HG03457 (cell line): ENCODE data around the gene RNF11.

ENCODE experiments used
- ATAC-seq: cut with Tn5 transposase; IDR thresholded peaks from one replicate; pipeline ENCODE4 v1.9.1; 2021; ENCODE audit warnings: moderate number of reproducible peaks; ENCODE audit not compliant: unreplicated experiment

Gene RNF11

DNA sequence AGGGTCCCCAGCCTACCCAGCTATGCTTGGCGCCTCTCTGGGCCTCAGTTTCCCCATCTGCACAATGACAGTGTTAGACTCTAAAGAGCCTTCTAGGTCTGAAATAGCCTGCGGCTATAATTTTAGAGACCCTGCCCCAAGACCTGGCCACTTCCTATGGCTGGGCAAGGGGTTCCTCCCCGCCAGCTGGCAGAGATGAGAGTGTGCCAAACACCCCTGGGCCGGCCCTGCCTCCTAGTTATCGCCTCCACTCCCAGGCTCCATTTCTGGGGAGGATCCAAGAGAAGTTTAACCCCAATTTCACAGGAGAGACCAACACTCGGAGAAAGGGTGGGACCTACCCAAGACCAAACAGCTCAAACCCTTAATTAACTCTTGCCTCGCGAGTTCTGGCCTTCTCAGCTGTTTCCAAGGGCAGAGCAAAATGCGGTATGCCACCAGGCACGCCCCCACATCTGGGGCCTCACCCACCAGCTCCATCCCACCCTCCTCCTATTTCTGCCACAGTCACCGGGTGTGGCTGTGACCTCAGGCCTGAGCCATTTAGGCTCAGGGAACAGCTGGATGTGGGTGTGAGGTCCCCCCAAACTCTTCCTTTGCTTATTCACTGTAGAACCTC lies 58.6 kb downstream of the RNF11 start:
- no peak for ATAC-seq

DNA sequence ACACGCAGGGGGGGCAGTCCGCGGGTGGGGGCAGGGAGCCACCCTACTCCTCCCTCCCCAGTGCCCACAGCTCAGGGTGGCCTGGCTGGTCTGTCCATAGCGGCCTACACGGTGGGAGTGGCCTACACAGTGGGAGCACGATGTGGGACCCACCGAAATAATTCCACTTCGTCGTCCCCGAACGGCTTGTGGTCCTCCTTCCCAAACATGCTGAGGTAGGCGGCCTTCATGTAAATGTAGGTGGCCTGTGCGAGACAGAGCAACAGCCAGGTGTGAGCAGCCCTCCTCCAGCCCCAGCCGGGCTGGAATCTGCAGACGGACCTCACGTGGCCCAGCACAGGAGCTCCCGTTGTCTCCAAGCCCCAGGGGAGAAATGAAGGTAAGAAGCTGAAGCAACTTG lies 59.9 kb downstream of the RNF11 start:
- no peak for ATAC-seq

DNA sequence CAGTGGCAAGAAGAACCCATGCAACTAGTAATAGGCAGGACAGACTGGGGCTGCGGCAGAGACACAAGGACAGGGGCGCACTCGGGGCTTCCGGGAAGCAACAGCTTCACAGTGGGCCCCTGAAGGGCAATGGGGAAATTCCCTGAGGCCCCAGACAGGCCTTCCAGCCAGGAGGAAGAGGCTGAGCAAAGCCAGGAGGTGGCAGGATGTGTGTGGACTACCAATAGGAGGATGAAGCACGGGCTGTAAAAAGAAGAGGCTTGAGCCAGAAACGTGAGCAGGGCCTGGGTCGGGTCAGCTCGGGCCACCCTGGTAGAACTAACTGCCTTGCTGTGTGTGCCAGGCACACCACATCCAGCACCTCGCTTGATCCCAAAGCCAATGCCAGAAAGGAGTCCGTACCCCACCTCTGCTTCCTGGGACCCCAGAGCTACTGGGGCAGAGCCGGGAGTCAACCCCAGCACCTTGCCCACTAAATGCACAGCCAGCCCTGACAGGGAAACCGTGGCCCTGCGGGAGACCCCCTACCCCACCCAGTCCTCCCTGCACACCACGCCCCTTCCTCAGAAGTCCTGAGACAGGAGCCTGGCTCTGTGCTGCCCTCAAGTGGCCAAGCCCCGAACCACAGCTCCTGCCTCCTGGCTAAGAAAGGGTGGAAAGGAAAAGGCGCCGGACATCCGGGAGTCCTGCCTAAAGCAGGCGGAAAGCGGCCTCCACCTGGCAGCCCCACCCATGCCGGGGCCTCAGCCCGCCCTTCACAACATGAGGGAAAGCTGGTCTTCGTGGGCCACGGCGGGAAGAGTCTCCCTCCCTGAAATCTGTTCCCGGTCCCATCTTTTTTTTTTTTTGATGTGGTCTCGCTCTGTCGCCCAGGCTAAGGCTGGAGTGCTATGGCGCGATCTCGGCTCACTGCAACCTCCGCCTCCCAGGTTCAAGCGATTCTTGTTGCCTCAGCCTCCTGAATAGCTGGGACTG lies 60.6 kb downstream of the RNF11 start:
- peak; percentile 58 for ATAC-seq

DNA sequence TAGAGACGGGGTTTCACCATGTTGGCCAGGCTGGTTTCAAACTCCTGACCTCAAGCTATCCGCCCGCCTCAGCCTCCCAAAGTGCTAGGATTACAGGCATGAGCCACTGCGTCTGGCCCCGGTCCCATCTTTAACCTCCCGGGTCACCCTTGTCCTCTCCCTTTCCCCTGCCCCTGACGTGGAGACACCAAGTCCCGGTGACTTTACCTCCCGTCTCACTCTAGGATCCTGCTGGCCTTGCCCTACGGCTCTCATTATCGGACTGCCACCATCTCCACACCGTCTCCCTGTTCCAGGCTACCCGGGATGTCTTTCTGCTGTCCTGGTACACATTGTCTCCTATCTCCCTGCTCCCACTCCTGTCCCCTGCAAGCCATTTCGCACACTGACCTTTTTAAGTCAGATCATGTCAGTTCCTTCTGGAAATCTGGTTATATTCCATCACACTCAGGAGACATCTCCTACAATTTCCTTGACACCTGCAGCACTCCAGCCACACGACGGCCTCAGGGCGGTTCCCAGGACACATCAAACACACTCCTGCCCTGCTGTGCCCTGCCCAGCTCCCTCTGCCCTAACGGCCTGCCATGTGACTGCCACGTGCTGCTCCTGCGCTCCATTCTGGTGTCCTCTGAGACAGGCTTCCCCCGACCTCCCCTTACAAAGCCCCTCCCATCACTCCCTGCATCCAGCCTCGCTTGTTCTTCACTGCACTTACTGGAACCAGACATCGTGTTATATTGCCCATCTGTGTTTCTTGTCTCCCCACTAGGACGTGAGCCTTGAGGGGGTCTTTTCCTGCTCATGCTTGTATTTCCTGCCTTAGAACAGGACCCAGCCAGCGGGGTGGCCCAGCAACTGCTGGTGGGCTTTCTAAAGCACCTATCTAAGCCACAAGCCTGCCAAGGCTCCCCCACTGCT lies 61.6 kb downstream of the RNF11 start:
- no peak for ATAC-seq

DNA sequence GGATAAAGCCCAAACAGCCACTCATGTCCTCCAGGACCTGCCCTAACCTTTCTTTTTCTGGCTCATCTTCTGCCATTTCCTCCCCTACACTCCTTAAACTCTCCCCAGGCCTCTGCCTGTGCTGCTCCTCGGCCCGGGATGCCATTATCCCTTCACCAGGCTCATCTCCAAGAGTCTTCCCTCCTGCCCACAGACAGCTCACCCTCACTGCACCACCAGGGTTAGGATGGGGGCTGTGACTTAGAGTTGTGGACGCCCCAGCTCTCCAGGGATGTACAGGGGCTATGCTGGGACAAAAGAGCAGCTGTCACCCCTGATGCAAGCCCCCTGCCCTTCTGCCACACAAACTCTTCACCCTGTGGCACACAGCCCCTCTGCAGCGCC lies 62.2 kb downstream of the RNF11 start:
- no peak for ATAC-seq

DNA sequence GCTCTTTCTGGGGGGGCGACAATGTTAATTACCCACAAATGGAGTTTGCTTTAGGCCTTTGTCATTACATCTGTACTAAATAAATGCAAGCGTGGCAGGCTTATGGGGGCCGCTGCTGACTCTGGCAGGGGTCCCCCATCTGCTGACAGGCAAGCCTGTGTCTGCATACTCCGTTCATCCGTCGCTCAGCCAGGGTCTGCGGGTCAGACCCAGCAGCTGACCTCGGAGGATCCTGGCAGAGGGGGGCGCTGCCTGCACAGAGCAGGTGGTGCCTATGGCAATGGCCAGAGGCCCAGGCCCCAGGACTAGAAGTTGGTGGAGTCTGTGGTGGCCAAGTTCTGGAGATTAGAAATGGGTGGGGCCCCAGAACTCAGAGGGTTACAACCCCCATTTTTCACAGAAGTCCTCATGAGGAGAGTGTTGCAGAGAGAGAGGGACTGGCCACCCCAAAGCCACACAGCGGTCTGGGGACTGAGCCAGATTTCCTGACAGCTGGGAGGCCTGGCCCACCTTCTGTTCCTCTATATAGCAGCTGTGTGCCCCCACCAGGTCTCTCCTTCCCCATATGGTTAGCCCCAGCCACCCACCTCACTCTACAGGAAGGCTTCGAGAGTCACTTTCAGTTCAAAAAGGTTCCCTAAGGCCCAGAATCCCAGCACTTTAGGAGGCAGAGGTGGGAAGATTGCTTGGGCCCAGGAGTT lies 63.3 kb downstream of the RNF11 start:
- no peak for ATAC-seq

DNA sequence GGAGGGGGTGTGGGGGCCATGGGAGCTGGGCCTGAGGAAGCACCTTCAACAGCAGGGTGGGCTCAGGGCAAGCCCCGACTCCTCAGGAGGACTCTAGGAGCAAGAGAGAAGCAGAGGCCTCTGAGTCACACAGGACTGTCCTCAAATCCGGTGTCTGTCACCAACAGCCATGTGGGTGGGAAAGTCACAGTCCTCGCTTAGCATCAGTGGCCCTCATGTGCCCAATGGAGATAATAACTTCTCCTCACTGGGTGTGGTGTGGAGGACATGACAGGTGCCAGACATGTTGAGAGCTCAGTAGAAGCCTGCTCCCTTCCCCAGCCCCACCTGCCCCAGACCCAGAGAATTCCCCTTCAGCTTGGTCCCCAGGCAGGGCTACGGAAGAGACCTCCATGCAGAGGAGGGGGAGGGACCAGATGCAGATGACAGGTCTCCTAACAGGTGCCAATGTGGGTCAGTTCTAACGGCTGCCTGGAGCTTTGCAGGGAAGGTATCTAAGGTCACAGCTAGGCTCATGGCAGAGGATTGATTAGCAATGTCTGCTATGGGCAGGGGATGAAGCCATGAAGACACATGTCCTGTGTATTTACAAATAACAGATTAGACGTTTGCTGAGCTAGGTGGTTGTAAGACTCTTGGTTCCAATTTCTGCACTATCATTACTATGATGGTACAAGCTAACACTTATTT lies 64.1 kb downstream of the RNF11 start:
- no peak for ATAC-seq

DNA sequence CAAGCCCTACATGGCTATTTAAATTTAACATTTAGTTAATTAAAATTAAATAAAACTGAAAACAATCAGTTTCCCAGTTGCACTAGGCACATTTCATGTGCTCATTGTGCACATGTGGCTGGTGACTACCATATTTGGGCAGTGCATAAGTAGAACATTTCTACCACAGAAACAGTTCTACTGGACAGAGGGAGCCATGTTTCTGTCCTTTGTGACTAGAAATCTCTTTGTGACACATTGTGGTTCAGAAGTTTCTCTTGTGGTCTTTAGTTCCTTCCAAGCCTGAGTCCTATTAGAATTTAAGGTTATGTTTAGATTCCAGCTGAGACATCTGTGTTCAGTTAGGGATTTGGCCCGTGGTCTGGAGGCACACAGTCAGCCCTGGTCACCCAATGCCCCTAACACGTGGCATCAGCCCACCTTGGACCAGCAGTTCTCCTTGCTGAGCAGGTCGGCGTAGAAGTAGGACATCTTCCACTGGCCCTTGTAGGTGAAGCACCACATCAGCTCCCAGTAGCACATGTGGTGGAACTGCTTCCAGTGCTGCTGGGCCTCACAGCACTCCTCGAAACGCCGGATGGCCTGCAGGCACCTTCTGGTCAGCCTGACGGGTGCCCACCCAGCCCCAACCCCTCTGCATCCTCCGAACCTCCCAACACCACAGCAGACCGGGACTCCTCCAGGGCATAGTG lies 65.2 kb downstream of the RNF11 start:
- ATAC-seq, result no peak

DNA sequence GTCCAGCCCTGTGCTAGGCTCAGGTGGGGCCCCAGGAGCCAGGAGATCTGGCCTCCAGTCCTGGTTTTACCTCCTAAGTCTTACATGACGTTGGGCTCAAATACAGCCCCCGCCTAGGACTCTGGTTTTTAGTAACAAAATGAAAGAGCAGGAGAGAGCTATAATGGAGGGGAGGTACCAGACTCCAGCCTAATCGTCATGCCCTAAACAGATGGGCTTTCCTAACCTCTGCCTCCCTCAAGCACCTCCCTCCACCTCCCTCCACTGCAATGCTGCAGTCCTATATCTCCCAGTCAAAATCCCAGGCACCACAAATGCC lies 65.7 kb downstream of the RNF11 start:
- ATAC-seq, result no peak

DNA sequence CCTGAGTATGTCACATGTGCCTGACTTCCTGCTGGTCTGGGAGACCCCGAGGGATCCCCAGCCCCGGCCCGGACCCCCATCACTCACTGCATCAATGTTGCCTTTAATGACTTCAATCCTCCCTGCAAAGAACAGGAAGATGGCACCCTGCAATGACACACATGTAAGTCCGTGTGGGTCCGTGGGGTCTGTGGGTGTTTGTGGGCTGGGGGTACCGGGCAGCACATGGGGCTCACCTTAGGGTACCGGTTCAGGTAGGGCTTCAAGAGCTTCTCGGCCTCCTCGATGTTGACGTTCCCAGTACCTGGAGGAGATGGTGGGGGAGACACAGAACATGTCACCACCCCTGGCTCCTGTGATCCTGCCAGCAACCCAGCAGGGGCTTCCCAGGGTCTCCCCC lies 66.2 kb downstream of the RNF11 start:
- no peak for ATAC-seq

DNA sequence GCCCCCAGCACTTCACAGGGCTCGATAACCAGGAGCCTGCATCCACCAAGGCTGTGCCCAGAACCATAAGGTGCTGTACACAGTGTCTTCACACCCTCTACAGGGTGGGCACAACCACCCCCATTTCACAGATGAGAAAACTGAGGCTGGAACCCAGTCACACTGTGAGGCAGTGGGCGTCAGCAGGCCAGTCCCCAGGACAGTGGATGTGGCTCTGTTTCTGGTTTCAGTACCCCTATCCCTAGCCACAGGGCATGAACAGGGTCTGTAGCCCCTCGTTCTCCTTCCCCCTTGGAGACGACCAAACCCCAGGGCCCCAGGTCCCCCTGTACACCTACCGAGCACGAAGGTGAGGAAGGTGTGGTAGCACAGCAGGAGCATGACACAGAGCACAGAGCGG lies 66.7 kb downstream of the RNF11 start:
- ATAC-seq, result no peak

DNA sequence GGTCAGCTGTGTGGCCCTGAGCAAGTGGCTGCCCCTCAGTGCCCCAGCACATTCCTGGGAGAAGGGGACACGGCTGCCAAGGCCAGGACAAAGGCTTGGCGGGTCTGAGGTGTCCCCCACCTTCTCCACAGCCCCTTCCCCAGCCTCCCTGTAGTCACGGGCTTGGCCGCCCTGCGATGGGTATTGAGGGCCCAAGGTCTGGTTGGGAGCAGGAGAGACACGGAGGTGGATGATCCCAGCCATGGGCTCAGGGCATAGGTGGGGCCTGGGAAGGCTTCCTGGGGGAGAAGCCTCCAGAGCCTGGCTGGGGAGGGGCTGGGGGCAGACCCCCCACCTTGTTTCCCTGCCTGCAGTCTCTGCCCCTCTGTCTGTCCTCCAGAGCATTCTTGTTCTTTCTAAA lies 67.2 kb downstream of the RNF11 start:
- ATAC-seq, result no peak

DNA sequence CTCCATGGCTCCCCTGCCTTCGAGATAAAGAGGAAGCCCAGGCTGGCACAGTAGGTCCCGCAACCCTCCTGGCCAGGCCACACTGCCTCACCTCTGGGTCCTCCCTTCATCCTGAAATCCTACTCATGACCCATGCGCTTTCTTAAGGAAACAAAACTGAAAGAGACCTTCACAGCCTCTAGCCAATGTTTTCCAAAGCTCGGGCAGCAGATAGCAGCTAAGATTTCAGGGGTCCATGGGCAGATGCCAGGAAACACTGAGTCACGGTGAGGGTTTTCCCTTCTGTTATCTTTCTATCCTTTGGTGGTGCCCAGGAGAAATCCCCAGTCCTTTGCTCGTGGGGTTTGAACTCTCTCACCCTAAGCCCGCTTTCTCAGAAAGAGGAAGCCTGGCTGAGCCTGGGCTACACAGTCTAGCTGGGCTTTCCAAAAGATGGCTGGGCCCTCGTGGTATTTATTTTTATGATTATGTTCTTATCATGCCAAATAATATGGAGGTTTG lies 67.7 kb downstream of the RNF11 start:
- ATAC-seq, result no peak

DNA sequence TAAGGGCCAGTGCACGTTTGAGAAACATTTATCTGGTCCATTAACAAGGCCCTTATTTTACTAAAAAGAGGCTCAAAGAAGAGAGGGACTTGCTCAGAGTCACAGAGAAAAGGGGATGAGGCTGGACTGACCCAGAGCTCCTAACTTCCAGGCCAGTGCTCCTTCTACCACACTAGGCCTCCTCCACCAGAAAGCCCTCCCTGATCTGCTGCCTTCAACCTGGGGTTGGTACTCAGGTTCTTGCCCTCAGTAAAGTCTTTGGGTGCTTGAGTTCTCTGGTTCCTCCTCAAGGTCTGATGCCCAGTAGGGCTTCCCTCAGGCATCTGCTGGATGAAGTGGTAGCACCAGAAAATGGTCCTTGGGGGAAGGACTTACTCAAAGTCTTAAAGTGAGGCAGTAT lies 68.3 kb downstream of the RNF11 start:
- no peak for ATAC-seq

DNA sequence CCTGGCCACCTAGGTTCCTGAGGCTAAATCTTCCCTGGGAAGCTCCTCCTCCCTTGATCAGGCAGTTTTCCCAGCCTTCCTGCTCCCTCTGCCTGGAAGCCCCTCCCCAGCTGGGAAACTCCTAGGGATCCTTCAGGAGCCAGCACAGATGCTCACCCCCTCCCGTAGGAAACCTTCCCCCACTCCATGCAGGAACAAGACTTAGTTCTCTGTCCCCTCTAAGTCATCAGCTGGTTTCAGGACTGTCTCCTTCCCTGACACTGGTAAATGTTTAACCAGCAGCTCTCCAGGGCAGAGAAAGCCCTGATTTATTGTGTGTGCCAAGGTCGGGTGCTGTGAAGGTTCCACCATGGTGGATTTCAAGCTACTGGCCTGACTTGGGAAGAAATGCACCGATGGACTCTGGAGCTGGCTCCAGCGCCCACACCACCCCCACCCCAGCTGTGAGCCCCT lies 69.3 kb downstream of the RNF11 start:
- no peak for ATAC-seq

DNA sequence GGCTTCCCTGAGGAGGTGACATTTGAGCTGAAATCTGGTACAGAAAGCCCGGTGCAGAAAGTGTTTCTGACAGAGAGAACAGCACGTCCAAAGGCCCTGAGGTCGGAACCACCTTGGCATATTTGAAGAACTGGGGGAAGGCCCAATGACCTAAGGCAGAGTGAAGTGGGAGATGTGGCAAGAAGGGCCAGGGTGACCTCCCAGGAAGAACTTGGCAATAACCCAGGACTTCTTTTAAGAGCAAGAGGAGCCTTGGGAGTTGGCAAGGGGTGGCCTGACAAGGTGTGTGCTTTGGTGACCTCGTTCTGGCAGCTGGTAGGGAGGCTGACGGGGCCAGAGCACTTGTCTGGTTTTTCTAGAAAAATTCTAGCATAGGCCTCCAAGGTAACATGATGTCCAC lies 70.9 kb downstream of the RNF11 start:
- ATAC-seq, result no peak

DNA sequence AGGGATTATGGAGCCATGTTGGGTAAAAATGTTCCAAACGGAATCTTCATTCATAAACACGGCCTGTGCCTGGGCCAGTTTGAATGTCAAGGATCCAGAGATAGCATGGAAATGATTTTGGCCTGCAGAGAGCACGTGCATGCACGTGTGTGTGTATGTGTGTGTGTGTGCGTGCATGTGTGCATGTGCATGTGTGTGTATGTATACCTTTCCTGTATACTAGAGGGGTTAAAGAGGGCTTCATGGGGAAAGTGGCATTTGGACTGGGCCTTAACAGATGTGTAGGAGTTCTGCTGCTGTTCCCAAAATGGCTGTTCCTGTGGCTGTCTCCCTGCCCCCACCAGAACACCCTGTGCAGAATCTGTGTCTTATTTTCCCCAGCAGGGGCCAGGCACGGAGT lies 72.6 kb downstream of the RNF11 start:
- ATAC-seq, result no peak

DNA sequence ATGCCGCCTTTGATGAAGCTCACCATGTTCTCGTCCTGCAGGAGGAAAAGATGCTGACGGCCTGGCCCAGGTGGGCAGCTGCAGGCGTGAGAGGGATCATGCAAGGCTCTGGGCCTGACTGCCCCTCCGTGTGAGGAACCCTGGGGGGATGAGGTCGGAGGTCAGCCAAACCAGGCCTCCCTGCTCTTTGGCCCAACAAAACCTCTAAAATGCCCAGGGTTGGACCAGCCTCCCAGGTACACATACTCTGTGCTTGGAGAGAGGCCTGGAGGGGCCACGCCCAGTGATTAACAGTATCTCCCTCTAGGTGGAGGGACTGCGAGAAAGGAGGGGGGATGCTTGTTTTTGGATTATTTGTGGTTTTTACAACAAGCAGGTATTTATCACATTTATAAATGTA lies 73.2 kb downstream of the RNF11 start:
- no peak for ATAC-seq

DNA sequence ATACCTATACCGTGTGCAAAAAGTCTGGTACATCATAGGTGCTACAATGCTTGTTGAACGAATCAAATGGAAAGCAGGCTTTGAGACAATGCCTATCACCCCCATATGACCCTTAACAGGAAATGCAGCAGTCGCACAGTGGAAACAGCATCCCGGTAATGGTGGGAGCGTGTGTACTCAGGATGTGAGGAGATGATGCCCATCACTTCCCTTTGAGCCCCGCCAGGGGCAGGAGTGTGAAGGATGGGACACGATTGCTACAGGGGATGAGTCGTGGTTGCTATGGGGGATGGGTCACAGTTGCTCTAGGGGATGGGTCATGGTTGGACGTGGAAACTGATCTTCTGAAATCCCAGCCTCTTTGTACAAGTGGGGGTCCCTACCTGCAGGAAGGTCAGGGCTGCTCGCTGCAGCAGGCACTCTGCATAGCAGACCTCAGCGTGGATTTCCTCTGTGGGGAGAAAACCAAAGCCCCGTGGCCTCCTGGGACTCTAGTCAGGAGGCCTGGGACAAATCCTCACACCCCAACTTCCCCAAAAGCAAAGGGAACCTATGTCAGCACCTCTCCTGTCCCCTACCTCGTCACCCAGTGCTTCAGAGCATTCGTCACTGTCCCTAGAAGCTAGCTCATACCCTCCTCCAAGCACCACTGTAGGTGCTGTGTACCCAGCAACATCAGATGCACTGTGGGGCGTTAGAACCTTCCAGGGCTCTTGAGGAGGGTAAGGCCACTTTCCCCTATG lies 75.0 kb downstream of the RNF11 start:
- ATAC-seq, result no peak
